HG03039 (cell line): ENCODE results near the gene ST6GALNAC6.

Source experiments
- ATAC-seq: cut with Tn5 transposase; IDR thresholded peaks from one replicate; pipeline ENCODE4 v1.9.1; 2021; ENCODE audit warnings: mild to moderate bottlenecking, moderate library complexity; ENCODE audit not compliant: unreplicated experiment

The ST6GALNAC6 gene, protein sequence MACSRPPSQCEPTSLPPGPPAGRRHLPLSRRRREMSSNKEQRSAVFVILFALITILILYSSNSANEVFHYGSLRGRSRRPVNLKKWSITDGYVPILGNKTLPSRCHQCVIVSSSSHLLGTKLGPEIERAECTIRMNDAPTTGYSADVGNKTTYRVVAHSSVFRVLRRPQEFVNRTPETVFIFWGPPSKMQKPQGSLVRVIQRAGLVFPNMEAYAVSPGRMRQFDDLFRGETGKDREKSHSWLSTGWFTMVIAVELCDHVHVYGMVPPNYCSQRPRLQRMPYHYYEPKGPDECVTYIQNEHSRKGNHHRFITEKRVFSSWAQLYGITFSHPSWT

DNA sequence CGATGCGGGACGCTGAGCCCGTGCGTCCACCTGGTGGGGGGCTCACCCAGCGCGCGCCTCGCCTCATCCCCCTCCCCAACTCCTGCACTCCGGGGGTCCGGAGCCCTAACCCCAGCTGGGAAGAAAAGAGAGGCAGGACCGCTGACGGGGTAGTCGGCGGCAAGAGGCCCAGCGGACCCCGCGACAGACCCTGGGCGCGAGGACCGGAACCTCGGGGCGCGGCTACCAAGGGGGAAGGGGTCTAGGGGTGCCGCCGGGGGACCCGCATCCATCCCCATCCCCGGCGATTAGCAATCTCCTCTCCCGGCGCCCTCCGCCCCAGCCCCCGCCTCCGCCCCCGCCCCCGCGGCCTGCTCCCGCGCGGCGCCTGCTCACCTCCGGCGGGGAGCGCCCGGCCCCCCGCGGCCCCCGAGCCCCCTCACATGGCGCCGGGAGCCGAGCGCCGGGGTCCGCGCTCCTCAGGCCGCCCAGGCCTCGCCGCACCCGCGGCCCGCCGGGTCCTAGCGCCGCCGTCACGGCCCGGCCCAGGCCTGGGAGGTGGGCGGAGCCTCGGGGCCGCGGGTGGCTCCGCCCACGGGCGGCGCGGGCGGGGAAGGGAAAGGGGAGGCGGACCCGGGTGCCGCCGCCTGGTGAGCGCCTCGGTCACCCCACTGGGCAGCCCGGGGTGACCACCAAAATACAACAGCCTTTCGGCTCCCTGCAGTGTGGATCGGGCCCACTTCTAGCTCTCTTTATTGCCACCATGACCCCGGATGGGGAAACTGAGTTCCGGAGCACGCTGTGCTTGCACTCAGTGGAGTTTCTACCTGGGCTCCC is at the start of gene ST6GALNAC6:
ST6GALNAC6 (minus strand) TSS at position 476 of the 816 bp plus-strand sequence. CDS start 1,622 bp downstream, outside the sequence.
- ATAC-seq, result no peak

DNA sequence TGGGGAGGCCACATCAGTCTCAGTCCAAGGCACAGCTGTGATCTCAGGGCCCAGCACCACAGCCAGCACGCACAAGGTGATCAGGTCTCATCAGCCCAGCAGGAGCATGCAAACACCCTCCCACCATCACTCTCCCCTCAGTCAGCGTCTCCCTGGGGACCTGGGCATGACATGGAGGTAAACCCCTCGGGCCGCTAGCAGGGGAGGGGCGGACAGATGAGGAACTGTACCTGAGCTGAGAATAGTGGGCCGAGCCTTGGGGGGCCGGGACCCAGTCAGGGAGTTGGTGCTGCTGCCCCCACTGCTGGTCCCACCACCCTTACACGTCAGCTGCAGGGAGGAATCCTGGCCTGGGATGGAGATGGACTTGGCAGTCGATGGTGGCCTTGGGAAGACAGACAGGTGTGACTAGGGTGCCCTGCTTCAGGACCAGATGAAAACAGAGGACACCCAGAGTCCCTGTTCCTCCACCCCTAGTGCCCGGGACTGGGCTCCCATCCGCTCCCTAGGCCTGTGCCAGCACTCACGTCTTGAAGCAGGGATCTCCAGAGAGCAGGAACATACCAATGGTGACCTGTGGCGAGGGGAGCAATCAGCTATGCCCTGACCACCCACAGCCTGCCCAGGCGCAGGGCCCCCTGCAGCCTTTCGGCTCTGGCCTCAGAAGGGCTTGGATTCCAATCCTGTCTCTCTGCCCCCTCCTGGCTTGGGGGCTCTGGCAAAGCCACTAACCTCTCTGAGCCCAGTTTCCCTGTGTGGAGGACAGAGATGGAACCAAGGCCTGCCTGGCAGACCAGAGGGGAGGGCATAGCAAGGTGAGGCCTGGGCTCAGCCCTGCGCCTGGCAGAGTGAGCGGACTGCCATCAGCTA is 48.7 kb upstream of the ST6GALNAC6 start:
- no peak for ATAC-seq

DNA sequence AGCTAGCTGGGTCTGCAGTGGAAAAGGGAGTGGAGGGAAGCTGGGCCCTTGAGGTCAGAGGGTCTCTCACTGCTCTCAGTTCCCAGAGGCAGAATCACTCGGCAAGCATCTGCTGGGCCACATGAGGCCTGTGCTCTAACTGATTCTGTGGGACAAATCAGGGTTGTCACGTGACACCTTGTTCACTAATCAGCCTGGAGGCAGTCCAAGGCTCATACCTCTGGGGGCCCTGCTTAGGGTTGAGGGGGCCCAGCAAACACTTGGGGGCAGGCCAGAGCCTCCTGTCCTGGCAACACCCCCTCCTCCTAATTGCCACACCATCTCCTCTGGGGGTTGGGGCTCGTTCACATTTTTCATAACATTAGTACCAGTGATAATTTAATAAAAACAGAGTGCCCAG is 47.3 kb upstream of the ST6GALNAC6 start:
- ATAC-seq, result no peak

DNA sequence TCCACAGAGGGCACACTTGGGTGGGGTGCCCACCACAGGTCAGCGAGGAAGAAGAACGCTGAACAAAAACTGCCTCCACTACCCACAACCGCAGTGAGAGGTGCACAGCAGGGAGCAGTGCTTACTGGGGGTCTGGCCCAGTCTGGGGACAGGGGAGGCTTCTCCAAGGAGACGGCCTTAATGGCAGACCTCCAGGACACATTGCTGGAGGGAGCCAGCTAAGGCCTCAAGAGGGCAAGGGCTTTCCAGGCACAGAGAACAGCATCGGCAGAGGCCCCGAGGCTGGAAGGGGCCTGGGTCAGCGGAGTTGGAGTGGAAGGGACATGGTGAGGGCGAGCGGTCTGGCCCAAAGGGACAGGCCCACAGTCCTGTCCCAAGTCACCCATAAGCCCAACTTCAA is 46.5 kb upstream of the ST6GALNAC6 start:
- ATAC-seq, result no peak

DNA sequence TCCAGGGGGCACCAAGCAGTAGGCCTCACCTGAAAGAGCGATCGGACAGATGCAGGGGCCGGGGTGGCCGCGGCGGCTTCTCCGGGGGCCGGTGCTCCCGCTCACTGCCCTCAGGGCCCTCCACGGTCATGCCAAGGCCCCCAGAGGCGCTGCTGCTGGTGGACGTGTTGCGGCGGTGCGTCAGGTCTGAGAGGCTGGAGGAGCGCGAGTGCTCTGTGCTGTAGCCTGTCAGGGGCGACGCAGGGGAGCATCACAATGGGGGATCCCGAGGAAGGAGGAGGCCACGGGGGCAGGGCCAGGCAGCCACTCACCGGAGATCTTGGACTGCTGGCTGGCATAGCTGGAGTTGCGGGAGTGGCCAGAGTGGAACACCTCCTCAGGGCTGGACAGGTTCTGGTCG is 45.9 kb upstream of the ST6GALNAC6 start:
- no peak for ATAC-seq

DNA sequence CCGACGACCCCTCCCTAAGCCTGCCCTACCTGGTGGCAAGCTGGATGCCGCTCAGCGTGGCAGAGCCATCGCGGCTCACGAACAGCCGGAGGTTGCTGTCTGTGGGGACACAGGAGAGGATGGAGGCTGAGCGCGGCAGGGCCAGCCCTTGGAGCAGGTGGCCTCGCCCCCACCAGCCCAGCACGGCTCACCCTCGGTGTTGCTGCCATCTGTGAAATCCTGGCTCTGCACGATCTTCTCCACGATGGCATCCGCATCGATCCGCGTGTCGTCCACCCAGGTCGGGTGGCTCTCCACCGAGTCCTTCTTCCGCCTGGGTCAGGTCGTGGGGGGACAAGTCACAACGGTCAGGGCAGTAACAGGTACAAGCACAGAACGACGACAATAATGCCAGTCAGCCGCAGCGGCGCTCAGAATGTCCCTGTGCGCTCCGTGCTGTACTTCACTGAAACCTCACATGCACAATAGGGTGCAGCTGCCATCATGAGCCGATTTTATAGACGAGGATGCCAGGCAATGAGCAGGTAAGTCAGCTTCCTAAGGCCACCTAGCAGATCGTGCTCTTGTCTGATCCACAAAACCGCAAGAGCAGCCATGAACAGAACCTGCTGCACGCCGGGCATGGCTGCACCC is 45.3 kb upstream of the ST6GALNAC6 start:
- ATAC-seq, result no peak

DNA sequence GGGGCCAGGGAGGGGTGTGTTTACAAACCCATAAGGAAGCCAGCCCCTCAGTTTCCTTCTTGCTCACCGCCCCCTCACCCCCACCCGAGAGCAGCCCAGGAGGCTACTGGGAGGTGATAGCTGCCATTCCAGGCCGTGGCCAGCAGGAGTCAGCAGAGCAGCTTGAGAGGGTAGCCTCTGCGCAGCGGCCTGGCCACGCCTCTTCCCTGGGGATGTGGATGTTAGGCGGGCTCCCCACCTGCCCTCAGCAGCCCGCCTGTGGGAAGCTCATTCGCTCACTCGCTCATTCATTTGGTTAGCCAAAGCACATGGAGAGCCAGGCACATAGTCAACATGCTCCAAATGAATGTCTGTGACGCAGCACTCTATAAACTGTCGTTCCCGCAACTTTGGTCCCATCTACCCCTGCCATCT is 44.3 kb upstream of the ST6GALNAC6 start:
- ATAC-seq, result no peak

DNA sequence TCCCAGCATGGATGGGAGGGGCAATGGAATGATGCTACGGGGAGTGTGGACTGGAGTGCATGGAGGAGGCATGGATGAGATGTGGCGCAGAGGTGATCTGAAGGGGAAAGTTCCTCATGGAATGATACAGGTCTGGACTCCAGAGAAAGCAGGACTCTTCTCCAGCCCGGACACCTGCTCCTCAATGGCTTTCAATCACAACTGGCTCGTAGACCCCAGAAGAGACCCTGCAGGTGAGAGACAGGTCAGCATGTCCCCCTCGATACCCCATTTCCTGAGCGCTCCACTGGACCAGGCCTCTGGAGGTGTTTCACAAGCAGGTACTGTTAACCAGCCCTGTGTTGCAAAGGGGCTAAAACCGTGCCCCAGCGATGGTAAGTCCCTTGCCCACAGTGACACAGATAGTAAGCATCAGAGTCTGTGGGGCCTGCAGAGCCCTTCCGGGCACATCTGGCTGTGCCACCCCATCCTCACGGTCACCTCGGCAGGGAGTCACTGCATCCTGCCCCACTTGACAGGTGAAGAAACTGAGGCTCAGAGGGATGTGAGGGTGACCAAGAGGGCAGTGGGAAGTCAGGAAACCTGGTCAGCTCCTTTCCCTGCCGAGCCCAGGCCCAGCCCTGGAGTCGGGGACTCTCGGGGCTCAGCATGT is 43.7 kb upstream of the ST6GALNAC6 start:
- ATAC-seq, result no peak

DNA sequence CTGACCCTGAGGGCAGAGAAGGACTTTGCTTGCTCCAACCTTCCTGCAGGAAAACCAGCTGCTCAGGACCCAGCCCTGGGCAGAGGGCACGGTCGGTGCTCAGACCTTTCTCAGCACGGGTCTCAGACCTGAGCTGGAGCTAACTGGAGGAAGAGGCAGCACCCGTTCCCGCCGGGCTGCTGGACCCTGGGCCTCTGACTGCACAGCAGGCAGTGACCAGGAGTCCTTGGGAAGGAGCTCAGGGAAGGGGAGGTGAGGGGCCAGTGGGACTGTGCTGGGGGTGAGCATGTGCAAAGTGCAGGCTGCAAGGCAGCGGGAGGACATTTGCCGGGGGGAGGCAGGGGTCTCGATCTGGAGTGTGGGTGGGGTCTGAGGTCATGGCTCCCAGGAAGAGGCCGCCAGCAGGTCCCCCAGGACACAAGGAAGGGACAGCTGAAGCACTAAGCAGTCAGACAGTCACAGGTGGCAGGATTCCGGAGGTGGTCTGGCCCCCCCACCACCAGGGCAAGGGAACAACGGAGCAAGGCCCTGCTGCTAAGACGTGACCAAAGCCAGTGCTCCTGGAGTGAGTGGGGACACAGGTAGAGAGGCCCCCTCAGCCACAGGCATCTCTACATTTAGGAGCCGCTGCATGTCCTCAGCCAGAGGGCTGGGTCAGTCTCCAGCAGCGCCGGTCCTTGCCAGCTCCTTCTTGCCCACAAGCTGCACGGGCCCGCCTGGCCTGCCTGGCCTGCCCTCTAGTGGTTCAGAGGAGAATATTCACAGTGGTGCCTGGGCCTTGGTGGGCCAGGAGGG is 43.0 kb upstream of the ST6GALNAC6 start:
- no peak for ATAC-seq

DNA sequence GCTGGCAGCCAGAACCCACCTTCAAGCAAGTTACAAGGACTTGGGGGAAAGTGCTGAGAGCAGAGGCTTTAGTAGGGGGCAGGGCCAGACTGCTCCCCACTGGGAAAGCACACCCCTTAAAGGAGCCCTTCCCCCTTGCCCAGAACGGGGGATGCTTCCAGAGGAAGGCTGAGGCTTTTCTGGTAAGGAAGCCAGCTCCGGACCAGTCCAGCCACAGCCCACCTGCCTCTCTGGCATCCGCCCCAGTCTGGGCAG is 42.5 kb upstream of the ST6GALNAC6 start:
- no peak for ATAC-seq

DNA sequence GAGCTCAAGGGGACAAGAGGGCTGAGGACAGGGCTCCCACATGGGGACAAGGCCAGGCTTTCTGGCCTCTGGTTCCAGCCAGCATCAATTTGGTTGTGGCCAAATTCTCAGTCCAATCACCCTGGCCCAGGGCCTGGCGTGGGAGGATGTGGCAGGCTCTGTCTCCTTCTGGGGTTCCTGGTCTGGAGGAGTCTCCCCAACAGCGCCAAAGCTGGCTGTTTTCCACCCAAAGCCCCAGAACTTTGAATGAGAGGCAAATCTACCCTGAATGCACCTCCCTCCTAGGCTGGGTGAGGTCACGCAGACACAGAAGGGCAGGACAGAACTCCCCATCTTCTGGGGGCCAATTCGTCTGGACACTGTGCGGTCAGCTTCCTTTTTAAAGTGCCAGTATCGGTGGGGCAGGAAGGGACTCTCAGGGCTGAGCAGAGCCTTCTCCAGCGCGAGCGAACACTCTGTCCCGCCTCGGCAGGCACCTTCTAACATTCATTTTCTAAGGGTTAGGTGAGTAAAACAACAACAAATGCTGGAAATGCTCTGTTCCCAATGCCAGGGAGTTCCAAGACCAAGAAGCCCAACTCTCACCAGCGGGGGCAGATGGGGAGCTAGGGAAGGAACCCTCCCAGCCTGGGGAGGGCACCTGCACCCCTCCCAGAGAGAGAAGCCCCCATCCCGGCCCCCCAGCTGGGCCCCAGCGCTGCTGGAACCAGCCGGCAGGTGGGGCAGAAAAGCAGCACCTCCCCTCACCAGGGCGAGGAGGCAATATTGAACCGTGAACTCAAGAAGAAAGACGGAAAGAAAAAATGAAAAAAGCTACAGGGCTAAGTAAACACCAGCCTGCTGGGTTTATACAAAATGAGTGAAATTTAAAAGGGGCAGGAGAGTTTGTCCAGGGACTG is 41.9 kb upstream of the ST6GALNAC6 start:
- no peak for ATAC-seq

DNA sequence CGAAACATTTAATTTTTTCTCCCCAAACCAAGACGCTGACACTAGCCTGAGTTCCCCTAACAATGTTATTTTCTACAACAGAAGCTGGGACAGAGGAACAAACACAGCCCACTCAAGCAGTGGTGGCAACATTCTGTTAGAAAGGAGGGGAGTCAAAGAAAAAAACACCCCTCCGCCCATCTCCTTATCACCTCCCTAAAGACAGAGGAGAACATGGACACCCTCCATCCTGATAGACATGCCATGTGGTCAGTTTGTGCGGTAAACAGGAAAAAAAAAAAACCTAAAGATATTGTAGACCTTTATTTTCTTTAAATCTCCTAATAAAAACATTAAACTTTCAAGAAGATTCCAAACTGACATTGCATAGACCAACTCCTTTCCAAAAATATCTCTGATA is 41.2 kb upstream of the ST6GALNAC6 start:
- ATAC-seq, result no peak

DNA sequence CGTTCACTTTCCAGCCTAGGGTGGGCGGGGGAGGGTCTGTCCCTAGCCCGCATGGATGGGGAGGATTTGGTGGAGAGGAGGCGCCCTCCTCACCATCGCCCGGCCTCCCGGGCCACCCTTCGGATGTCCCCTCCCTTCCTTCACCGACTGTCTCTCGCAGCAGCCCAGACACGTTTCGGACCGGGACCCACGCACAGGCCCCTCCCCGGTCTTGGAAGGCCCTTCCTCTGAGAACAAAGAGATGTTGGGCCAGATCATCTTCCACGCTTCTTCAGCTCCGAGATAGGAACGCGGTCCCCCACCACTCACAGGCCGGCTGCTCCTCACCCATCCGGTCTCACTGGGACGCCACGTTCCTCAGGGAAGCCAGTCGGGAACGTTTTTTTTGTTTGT is 38.9 kb upstream of the ST6GALNAC6 start:
- no peak for ATAC-seq

DNA sequence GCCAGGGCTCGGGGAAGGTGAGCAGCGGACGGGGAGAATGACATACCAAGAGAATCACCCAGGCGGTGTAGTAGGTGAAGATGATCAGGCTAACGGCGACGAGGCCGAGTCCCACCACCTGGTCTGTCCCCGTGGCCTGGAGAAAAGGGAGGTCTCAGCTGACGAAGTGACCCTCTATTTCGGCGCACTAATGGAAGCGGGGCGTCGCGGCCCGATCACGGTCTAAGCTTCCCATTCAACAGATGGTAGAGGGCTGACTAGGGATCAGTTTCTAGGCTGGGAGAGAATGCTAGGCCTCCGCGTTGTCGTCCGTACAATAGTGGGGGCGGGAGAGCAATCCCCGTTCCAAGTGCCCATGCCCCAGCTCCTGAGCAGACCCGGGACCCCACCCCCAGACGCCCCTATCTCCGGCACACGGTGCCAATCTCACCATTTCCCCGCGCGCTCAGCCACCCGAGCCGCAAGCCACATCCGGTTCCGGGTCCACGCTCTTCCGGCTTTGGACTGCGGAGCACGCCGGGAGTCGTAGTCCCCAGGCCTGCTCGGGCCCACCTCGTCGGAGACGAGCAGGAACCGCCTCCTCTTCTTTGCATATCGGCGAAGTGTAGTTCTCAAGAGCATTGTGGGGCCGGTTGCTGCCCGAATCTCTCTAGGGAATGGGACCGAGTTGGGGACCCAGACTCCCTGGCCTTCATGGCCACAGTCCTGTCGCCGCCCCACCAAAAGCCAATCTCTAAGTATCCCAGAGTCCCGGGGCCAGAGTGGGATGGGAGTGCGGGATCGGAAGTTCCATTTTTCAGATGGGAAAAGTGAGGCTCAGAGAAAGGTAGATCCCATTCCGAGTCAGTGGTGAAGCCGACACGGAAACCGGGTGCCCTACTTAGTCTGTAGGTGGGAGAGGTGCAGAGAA is 38.2 kb upstream of the ST6GALNAC6 start, which contains the start of gene DPM2:
DPM2 (minus strand) TSS at position 467 of the 910 bp plus-strand sequence; CDS start at position 433, 34 bp downstream.
- ATAC-seq, result peak; percentile 79

DNA sequence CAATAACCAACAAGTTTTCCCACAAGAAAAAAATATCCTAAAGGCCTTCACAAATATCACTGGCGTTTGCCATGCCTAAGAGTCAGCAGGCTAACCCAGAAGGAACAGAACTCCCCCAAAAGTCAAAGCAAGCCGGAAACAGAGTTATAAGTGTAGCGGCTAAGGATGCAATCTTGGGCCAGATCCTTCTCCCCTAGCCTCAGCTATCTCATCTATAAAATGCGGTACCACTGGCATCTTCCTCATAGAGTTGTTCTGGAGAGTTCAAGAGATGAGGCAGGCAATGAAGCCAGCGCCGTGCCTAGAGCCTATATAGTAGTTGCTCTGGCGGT is 37.6 kb upstream of the ST6GALNAC6 start:
- no peak for ATAC-seq

DNA sequence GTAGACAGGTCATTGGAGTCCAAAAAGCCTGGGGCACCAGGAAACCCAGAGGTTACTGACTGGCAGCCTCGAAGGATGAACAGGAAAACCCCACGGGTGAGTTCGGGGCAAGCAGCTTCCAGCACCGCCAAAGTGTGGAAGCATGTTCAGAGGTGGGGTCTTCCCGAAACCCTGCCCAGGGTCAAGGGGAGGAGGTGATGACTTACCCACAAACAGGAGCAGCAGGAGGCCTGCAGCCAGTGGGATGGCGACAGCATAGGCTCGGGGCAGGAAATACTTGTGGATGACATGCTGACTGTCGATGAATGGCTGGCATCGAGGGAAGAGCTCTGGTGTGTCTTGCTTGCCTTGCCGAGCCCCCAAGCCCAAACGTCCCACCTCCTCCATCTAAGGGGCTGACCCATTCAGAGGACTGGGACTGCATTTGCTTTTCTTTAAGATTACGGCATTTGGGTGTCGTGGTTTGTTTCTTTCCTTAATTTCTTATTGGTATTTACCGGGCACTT is 37.0 kb upstream of the ST6GALNAC6 start:
- no peak for ATAC-seq

DNA sequence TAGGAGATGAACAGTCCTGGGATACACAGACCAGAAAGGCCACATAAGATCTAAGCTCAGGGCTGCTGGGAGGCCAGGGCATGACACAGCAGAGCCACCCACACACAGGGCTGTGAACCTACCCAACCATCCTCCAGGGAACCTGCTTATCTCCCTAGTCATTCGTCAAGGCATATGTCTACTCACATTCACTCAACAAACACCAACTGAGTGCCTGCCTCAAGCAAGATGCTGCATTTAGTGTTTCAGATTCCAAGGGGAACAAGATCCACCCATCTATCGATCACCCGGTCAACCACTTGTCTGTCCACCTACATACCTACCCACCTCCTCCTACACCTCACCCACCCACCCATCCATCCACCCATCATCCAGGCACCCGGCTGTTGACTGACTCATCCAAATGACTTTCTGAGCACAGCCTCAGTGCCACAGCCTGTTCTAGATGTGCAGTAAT is 36.4 kb upstream of the ST6GALNAC6 start:
- no peak for ATAC-seq
